ENCODE measurements around the gene ADCY1.

GRCh38 chr7:45699726-45700390 is 125.7 kb downstream of the ADCY1 start:
- TF ChIP-seq, protein P1, sequence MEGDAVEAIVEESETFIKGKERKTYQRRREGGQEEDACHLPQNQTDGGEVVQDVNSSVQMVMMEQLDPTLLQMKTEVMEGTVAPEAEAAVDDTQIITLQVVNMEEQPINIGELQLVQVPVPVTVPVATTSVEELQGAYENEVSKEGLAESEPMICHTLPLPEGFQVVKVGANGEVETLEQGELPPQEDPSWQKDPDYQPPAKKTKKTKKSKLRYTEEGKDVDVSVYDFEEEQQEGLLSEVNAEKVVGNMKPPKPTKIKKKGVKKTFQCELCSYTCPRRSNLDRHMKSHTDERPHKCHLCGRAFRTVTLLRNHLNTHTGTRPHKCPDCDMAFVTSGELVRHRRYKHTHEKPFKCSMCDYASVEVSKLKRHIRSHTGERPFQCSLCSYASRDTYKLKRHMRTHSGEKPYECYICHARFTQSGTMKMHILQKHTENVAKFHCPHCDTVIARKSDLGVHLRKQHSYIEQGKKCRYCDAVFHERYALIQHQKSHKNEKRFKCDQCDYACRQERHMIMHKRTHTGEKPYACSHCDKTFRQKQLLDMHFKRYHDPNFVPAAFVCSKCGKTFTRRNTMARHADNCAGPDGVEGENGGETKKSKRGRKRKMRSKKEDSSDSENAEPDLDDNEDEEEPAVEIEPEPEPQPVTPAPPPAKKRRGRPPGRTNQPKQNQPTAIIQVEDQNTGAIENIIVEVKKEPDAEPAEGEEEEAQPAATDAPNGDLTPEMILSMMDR (conservative IDR thresholded peaks at IDR 0.05; ENCODE audit: low read length) = no peak
- no peak for TF ChIP-seq EZH2phosphoT487 (IDR thresholded peaks at IDR 0.05; ENCODE audit: borderline replicate concordance)

Data from Loucy (cell line).